Upper lobe of left lung (tissue), 6 donors: ENCODE results near the gene TAF11L8. TPM values are rescaled to one million over a fixed set of nuclear protein-coding genes. Genes with fewer than 3 reads are reported as not detected.

Experiments used
- small RNA-seq, 4 donors: library from RNA; depleted of rRNA; stranded (forward); fragments of <200 nt; gene quantifications; one replicate each; pipeline ENCODE3, GENCODE V24; 2016
- total RNA-seq, 6 donors: library from RNA; depleted of rRNA in 4 of 6; stranded (reverse); fragments of >200 nt in 4 of 6; gene quantifications; one replicate each; pipeline versions ENCODE4 v1.1.0 to v1.2.1, GENCODE V29; 2016 to 2021
- donor health status: DM: no; HTN: no; CAD: no; lungs with moderate emphysema.
- donor health status: DM: no; HTN: yes; CAD: no; lungs with severe emphysema.

Gene TAF11L8
- total RNA-seq, 6 donors from 2014 or later, result not detected

Small RNA genes within 50 kb of the gene (small RNA-seq; reads per million reads assigned to genes)
- gene AC233724.3, result 0 reads per million in 4 donors
- gene AC233724.6, result 0 reads per million in 4 donors
- gene AC233724.7, result 0 reads per million in 4 donors

Other genes with a start within 250 kb of the TAF11L8 start
- gene TAF11L2, start 92.7 kb downstream of the TAF11L8 start, total RNA-seq, result not detected
- not detected for gene TAF11L3, start 72.6 kb downstream of the TAF11L8 start, total RNA-seq
- gene TAF11L4, start 69.2 kb downstream of the TAF11L8 start, total RNA-seq, result not detected
- gene TAF11L5, start 65.7 kb downstream of the TAF11L8 start, total RNA-seq, result not detected
- not detected for gene TAF11L6, start 62.3 kb downstream of the TAF11L8 start, total RNA-seq
- gene TAF11L7, start 5.2 kb downstream of the TAF11L8 start, total RNA-seq, result not detected
- gene TAF11L9, start 3.4 kb upstream of the TAF11L8 start, total RNA-seq, result not detected
- not detected for gene TAF11L10, start 6.9 kb upstream of the TAF11L8 start, total RNA-seq
- gene TAF11L11, start 13.2 kb upstream of the TAF11L8 start, total RNA-seq, result not detected
- not detected for gene TAF11L12, start 19.4 kb upstream of the TAF11L8 start, total RNA-seq
- gene TAF11L13, start 41.1 kb upstream of the TAF11L8 start, total RNA-seq, result not detected
- not detected for gene TAF11L14, start 43.5 kb upstream of the TAF11L8 start, total RNA-seq